Heart right ventricle (tissue), 16 donors: ENCODE measurements around the gene FCGR3B. TPM values are rescaled to one million over a fixed set of nuclear protein-coding genes. Genes with fewer than 3 reads are reported as not detected.
"Not testable (repeated sequence)": the region's sequence is repeated elsewhere in the genome, so short reads cannot be mapped to it uniquely, and the experiment has no call there.

Source experiments
- ATAC-seq, 8 donors: fragments of 200-7000 bp; cut with Tn5 transposase; one replicate each; pipeline ENCODE4 v1.9.1; 2020; ENCODE audit warnings: mild to moderate bottlenecking in 8 of 8, moderate library complexity in 8 of 8, moderate number of reproducible peaks in 1 of 8
- DNase-seq, 2 donors: peaks; one replicate each; pipeline ENCODE4 v3.0.0-alpha.2; 2020
- H3K27ac ChIP-seq, 10 donors: fragments of 200-600 bp; sonication (generic) in 2 of 10; one replicate each; pipeline versions ENCODE4 v1.5.0 to v1.8.0; 2020 to 2022; ENCODE audit warnings: mild to moderate bottlenecking in 3 of 10
- H3K27me3 ChIP-seq, 7 donors: fragments of 200-600 bp; one replicate each; pipeline ENCODE4 v1.8.0; 2021 to 2022; ENCODE audit warnings: mild to moderate bottlenecking in 2 of 7
- H3K36me3 ChIP-seq, 9 donors: fragments of 200-600 bp; sonication (generic) in 1 of 9; one replicate each; pipeline versions ENCODE4 v1.5.0 to v1.8.0; 2020 to 2022; ENCODE audit warnings: mild to moderate bottlenecking in 2 of 9
- H3K4me1 ChIP-seq, 9 donors: fragments of 200-600 bp; sonication (generic) in 1 of 9; one replicate each; pipeline versions ENCODE4 v1.5.0 to v1.8.0; 2020 to 2022; ENCODE audit warnings: mild to moderate bottlenecking in 4 of 9
- H3K4me3 ChIP-seq, 10 donors: fragments of 200-600 bp; sonication (generic) in 2 of 10; one replicate each; pipeline versions ENCODE4 v1.5.0 to v1.8.0; 2020 to 2022; ENCODE audit warnings: mild to moderate bottlenecking in 7 of 10, moderate library complexity in 2 of 10
- H3K9me3 ChIP-seq, 11 donors: fragments of 200-600 bp in 10 of 11; sonication (generic) in 2 of 11; one replicate each; pipeline versions ENCODE4 v1.5.0 to v1.8.0; 2013 to 2022; ENCODE audit warnings: mild to moderate bottlenecking in 2 of 11, control low read depth in 1 of 11, moderate library complexity in 1 of 11
- WGBS, 2 donors: extraction: QIAGEN DNeasy Blood & Tissue Kit; methylation state at CpG; one replicate each; pipeline ENCODE4 v1.1.7; 2013; ENCODE audit warnings: inconsistent platforms in 1 of 2; 5-methylcytosine and 5-hydroxymethylcytosine counted together
- intact Hi-C, 10 donors: fragments of 100-400 bp; cut with DNase I; formaldehyde crosslinking; loops; one replicate each; pipeline versions ENCODE4 v1.11.1 to v1.14.2; 2022
- long read RNA-seq, 3 donors: library from polyadenylated mRNA; unstranded; transcript quantifications; one replicate each; pipeline ENCODE4 v2.0.0, GENCODE V29; 2020 to 2021
- polyA plus RNA-seq, 2 donors: library from polyadenylated mRNA; stranded (reverse); fragments of 200-250 nt; gene quantifications; one replicate each; pipeline ENCODE4 v1.2.3, GENCODE V29; 2013
- total RNA-seq, 10 donors: library from RNA; stranded (reverse); fragmentation: NEBNext Ultra II Directional in 3 of 10; extraction: Animal tissue kit (Norgen Biotek cat#: 25700) in 3 of 10; gene quantifications; one replicate each; pipeline versions ENCODE4 v1.2.1 to v1.2.4, GENCODE V29; 2021 to 2023
- TF ChIP-seq, protein P1 (sequence below), 9 donors: fragments of 200-600 bp; sonication (generic) in 2 of 9; IDR thresholded peaks; one replicate each; pipeline versions ENCODE4 v1.5.0 to v1.8.0; 2021 to 2022; ENCODE audit warnings: antibody characterized with exemption in 9 of 9, mild to moderate bottlenecking in 5 of 9, moderate library complexity in 1 of 9
- donor health status: Arrhythmogenic right ventricular cardiomyopathy.
- donor health status: ischemic (EF 13 %, LVEDD 7.1; RV severe dilation, severe dysfunction).
- donor health status: healthy with polysubstance abuse.
- donor health status: DM: no; HTN: yes; CAD: no.
- donor health status: DM: no; HTN: no; CAD: no.
- donor health status: ischemic (EF 25% LVEDD 6.9; RV normal size, moderate dysfunction).
- donor health status: ischemic (EF 25% LVEDD 5.7; RV mildly dilated, moderate dysfunction).
- donor health status: healthy.
- donor health status: DM: yes; HTN: yes; CAD: no.
- donor health status: Ischemic cardiomyopathy.
- donor health status: ischemic (EF 35%, LVEDD 5.7; RV mildly dilated, moderate dysfunction).
- donor health status: nonischemic (EF 11% LVEDD 7.7; RV severe dilation, severe dysfunction).
- donor health status: DM: yes; HTN: yes; CAD: no.
- donor health status: PGD.
- donor health status: ischemic (EF 29% LVEDD 5.4; RV normal size, mild dysfunction).
- donor health status: nonischemic (EF 23%, LVEDD 6.1; RV moderate dilation, normal function).

Gene FCGR3B
- total RNA-seq = 1 to 10 TPM; 1.2 to 8.7 (median 1.9) TPM
- polyA plus RNA-seq = under 1 TPM; 0.22 TPM
- long read RNA-seq, donor 1, partial matches to known transcripts = 0 of 1 reads
- long read RNA-seq, donor 1, other reads (novel, unspliced or antisense) = 1 of 1 reads
- long read RNA-seq, donor 2, partial matches to known transcripts = 0 of 2 reads
- long read RNA-seq, donor 2, other reads (novel, unspliced or antisense) = 0 of 2 reads
- long read RNA-seq, donor 3 = 0 reads

DNA sequence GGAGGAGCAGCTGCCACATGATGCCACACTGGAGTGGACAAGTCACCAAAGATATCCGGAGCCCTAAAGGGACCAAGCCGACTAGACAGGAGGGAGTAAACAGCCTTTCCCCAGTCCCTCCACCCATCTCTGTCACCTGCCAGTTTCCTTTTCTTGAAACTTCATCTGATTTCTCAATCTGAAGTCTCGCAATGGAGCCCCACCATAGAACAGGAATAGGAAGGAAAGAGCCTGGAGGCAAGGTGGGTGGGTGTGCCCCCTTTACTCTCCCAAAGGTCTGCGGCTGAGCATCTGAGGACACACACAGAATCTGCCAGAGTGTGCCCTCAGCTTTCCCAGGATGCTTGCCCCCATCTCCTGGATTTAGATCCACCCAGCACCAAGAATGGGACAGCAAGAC is at the start of gene FCGR3B:
FCGR3B (minus strand) TSS at position 101 of the 400 bp plus-strand sequence; CDS start at position 19, 82 bp downstream.
- Histone ChIP-seq H3K4me1 (peaks cover 0 to 9% (median 0%) of the 10 kb centered on the region in 9 donors), H3K9me3 (no peaks in the 10 kb centered on the region), H3K36me3 (no peaks in the 10 kb centered on the region), H3K27me3 (no peaks in the 10 kb centered on the region), H3K27ac (peak within 1 kb of the TSS in 1 of 10 donors; percentile 26), H3K4me3 (peak within 1 kb of the TSS in 1 of 10 donors; percentile 5)
- TF ChIP-seq, protein P1, sequence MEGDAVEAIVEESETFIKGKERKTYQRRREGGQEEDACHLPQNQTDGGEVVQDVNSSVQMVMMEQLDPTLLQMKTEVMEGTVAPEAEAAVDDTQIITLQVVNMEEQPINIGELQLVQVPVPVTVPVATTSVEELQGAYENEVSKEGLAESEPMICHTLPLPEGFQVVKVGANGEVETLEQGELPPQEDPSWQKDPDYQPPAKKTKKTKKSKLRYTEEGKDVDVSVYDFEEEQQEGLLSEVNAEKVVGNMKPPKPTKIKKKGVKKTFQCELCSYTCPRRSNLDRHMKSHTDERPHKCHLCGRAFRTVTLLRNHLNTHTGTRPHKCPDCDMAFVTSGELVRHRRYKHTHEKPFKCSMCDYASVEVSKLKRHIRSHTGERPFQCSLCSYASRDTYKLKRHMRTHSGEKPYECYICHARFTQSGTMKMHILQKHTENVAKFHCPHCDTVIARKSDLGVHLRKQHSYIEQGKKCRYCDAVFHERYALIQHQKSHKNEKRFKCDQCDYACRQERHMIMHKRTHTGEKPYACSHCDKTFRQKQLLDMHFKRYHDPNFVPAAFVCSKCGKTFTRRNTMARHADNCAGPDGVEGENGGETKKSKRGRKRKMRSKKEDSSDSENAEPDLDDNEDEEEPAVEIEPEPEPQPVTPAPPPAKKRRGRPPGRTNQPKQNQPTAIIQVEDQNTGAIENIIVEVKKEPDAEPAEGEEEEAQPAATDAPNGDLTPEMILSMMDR (IDR thresholded peaks at IDR 0.05) = no peak
- DNase-seq (no peak), ATAC-seq (no peak)
- 83 to 85% methylated on average over 4 of the region's 4 CpGs for WGBS, 2 donors
- intact Hi-C loops = no loop called here

DNA sequence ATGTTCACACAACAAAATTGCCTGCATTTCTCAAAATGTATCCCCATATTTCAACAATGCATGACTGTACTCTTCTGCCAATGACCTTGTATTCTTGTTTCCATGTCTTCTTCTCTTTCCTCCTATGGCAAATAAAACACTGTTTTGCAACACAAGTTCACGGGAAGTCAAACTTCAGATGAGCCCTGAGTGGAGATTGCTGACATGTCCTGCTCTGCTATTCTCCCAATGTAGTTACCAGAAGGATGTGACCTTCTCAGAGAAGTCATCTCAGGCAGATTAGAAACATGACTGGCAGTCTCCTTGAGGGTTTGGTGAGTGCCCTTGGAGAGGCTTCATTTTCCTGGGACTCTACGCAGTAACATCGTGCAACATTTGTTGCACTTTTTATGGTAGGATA is 47.5 kb upstream of the FCGR3B start:
- TF ChIP-seq, protein P1 (IDR thresholded peaks at IDR 0.05) = no peak
- Histone ChIP-seq H3K4me1 (peaks cover 0 to 6% (median 0%) of the 10 kb centered on the region in 9 donors), H3K9me3 (no peaks in the 10 kb centered on the region), H3K4me3 (no peak overlapping the region), H3K36me3 (no peaks in the 10 kb centered on the region), H3K27ac (no peak overlapping the region), H3K27me3 (peaks cover 0 to 38% (median 5%) of the 10 kb centered on the region in 7 donors)
- DNase-seq (no peak), ATAC-seq (no peak)
- 82 to 91% methylated on average over 3 of the region's 3 CpGs for WGBS, 2 donors
- intact Hi-C loops = no loop called here

- Histone ChIP-seq H3K27ac (no peak overlapping the region), H3K27me3 (peaks cover 0 to 25% (median 0%) of the 10 kb centered on the region in 7 donors), H3K4me3 (no peak overlapping the region), H3K4me1 (peaks cover 0 to 6% (median 0%) of the 10 kb centered on the region in 9 donors), H3K9me3 (no peaks in the 10 kb centered on the region), H3K36me3 (no peaks in the 10 kb centered on the region)
- no peak for ATAC-seq
- intact Hi-C loops = no loop called here
- 80 to 81% methylated on average over 5 of the region's 5 CpGs for WGBS, 2 donors
- TF ChIP-seq, protein P1 (IDR thresholded peaks at IDR 0.05) = no peak
- no peak for DNase-seq
Measured at GRCh38 chr1:161676958-161677689, 46.1 kb upstream of the FCGR3B start.

DNA sequence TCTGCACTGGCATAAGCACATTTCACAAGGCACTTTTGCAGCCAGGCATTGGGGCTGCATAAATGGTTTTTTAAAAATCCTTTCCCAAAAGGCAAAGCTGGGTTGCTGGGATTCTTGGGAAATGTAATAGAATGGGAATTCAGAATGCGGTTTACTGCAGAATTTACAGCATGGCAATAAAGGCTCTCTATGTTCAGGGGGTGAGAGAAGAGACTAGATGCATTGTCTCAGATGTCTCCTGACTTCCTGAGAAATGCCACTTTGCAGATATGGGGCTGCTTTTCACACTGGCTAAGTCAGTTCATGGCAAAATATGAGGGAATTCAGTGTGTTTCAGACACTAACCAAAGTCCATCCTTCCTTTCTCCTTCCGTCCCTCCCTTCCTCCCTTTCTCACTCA is 45.5 kb upstream of the FCGR3B start:
- peaks cover 0 to 6% (median 0%) of the 10 kb centered on the region in 9 donors for H3K4me1 ChIP-seq
- no peak for DNase-seq
- 91 to 97% methylated on average over 2 of the region's 2 CpGs for WGBS, 2 donors
- H3K27me3 ChIP-seq = peaks cover 0 to 18% (median 0%) of the 10 kb centered on the region in 7 donors
- TF ChIP-seq, protein P1 (IDR thresholded peaks at IDR 0.05) = no peak
- ATAC-seq = no peak
- H3K36me3 ChIP-seq = no peaks in the 10 kb centered on the region
- intact Hi-C loops = no loop called here
- H3K9me3 ChIP-seq = no peaks in the 10 kb centered on the region
- no peak overlapping the region for H3K27ac ChIP-seq
- H3K4me3 ChIP-seq = no peak overlapping the region

GRCh38 chr1:161674908-161675307 is 43.9 kb upstream of the FCGR3B start:
- H3K27ac ChIP-seq, H3K4me3 ChIP-seq, intact Hi-C loops, H3K9me3 ChIP-seq, H3K4me1 ChIP-seq, ATAC-seq, DNase-seq, H3K36me3 ChIP-seq, H3K27me3 ChIP-seq: not testable (repeated sequence)
- WGBS, 2 donors = 66 to 70% methylated on average over 3 of the region's 3 CpGs

GRCh38 chr1:161674447-161674846 is 43.5 kb upstream of the FCGR3B start:
- H3K4me3 ChIP-seq, H3K9me3 ChIP-seq, H3K36me3 ChIP-seq, H3K27me3 ChIP-seq, intact Hi-C loops, H3K27ac ChIP-seq, DNase-seq, ATAC-seq, H3K4me1 ChIP-seq: not testable (repeated sequence)
- 52 to 60% methylated on average over 2 of the region's 3 CpGs for WGBS, 2 donors

GRCh38 chr1:161673437-161673836 is 42.5 kb upstream of the FCGR3B start:
- intact Hi-C loops, ATAC-seq, H3K27ac ChIP-seq: not testable (repeated sequence)

More at GRCh38 chr1:161673437-161673836, 42.5 kb upstream of the FCGR3B start:
- not testable (repeated sequence) for DNase-seq, H3K4me3 ChIP-seq, H3K4me1 ChIP-seq, H3K36me3 ChIP-seq, H3K27me3 ChIP-seq, H3K9me3 ChIP-seq
- 90 to 91% methylated on average over 7 of the region's 7 CpGs for WGBS, 2 donors
